ENCODE measurements around the gene RASSF6.

- TF ChIP-seq EZH2 (IDR thresholded peaks at IDR 0.05) (no peak), POLR2AphosphoS5 (IDR thresholded peaks at IDR 0.05; ENCODE audit: borderline replicate concordance, low read depth, low read length) (no peak)
These were observed 12.7 kb downstream of the RASSF6 start for GRCh38 chr4:73607375-73608033.

Data from SK-N-MC (cell line).